Measurements from ENCODE around the gene RNF138. TPM values are rescaled to one million over a fixed set of nuclear protein-coding genes. Genes with fewer than 3 reads are reported as not detected.
A peak's percentile ranks its signal among the peaks of the same experiment; 100 is the strongest.

RNF138 gene
- total RNA-seq, 1 experiment from 2014 or later: 73.5 TPM

GRCh38 chr18:32091325-32091723 is 350 bp upstream of the RNF138 start:
- Mint-ChIP-seq H3K4me3 (peak overlapping the region; percentile 78 to 83), H3K27me3 (ENCODE audit: low read depth) (no peaks in the 10 kb centered on the region), H3K4me1 (peaks cover 24 to 30% of the 10 kb centered on the region in 2 experiments), H3K9me3 (peaks cover 0 to 2% of the 10 kb centered on the region in 2 experiments; a peak in 1 of 5 replicates), H3K27ac (peak overlapping the region; percentile 95 to 96 (median 95); a peak in 6 of 7 replicates), H3K36me3 (ENCODE audit: insufficient read depth in 1 of 3, low read depth in 3 of 3) (peaks cover 14 to 30% (median 29%) of the 10 kb centered on the region in 3 experiments)
- no peak overlapping the region for H4K8ac ChIP-seq (replicated peaks; ENCODE audit: insufficient read length, low read depth, low read length)
- H3K9me3 ChIP-seq (ENCODE audit: control insufficient read depth, low read depth, low read length): no peaks in the 10 kb centered on the region
- no peak overlapping the region for H4K5ac ChIP-seq (ENCODE audit: insufficient read length, low read depth, low read length)
- H3K23ac ChIP-seq (ENCODE audit: insufficient read length, low read depth, low read length): no peak overlapping the region
- no peaks in the 10 kb centered on the region for H3K27me3 ChIP-seq (ENCODE audit: insufficient read depth, low read length)
- H2BK20ac ChIP-seq (ENCODE audit: low read depth, low read length, poor library complexity, severe bottlenecking): no peak overlapping the region
- H3K4me2 ChIP-seq (ENCODE audit: insufficient read depth, insufficient read length, low read length): peak overlapping the region; percentile 25
- no peak for TF ChIP-seq CTCF (conservative IDR thresholded peaks at IDR 0.05)
- no peak overlapping the region for H3K4ac ChIP-seq (ENCODE audit: low read depth, low read length)
- H3K23me2 ChIP-seq (ENCODE audit: insufficient read length, low read depth, low read length, poor library complexity, severe bottlenecking): peaks cover 7% of the 10 kb centered on the region
- no peak overlapping the region for H3K56ac ChIP-seq (ENCODE audit: insufficient read length, low read depth, low read length)
- no peak overlapping the region for H3K18ac ChIP-seq (ENCODE audit: insufficient read length, low read depth, low read length)
- no peak overlapping the region for H3T11ph ChIP-seq (ENCODE audit: low read length)
- H3K27ac ChIP-seq (ENCODE audit: insufficient read length, low read depth, low read length): no peak overlapping the region
- no peak overlapping the region for H2BK5ac ChIP-seq (ENCODE audit: insufficient read length, low read length)
- H3K4me1 ChIP-seq (ENCODE audit: insufficient read depth, low read length): no peaks in the 10 kb centered on the region
- no peak overlapping the region for H2BK15ac ChIP-seq (ENCODE audit: low read depth, low read length)
- H2BK120ac ChIP-seq (ENCODE audit: low read depth, low read length, poor library complexity, severe bottlenecking): no peak overlapping the region
- H3K79me1 ChIP-seq (ENCODE audit: insufficient read depth, low read depth, low read length, poor library complexity, severe bottlenecking): peaks cover 3% of the 10 kb centered on the region
- no peak overlapping the region for H3K14ac ChIP-seq (ENCODE audit: insufficient read depth, low read length)
- H2AK5ac ChIP-seq (ENCODE audit: insufficient read length, low read length): no peak overlapping the region
- no peak overlapping the region for H4K91ac ChIP-seq (ENCODE audit: insufficient read length, low read depth, low read length)
- H4K20me1 ChIP-seq (ENCODE audit: control insufficient read depth, insufficient read depth, insufficient read length): no peaks in the 10 kb centered on the region
- no peak overlapping the region for H2BK12ac ChIP-seq (ENCODE audit: insufficient read length, low read depth, low read length)
- WGBS (ENCODE audit: extremely low coverage, insufficient read length, low lambda C conversion rate): no CpG with 5 or more reads among the region's 7 CpGs
- DNase-seq: no peak
- H3K9ac ChIP-seq (ENCODE audit: extremely low read depth, insufficient read length, low read length): no peak overlapping the region
- peaks cover 22% of the 10 kb centered on the region for H3K79me2 ChIP-seq (ENCODE audit: insufficient read depth, low read length)
- H2AFZ ChIP-seq (ENCODE audit: low read length): no peak overlapping the region
